HT1080 (cell line): Measurements from ENCODE around the gene MYO5B. TPM values are rescaled to one million over a fixed set of nuclear protein-coding genes. Genes with fewer than 3 reads are reported as not detected.
"Not testable (repeated sequence)": the region's sequence is repeated elsewhere in the genome, so short reads cannot be mapped to it uniquely, and the experiment has no call there.

ENCODE experiments used
- DNase-seq: peaks from one replicate; pipeline ENCODE4 v3.0.0-alpha.2; 2015; ENCODE audit warnings: low read depth
- total RNA-seq: library from RNA; depleted of rRNA; stranded (reverse); fragments of >200 nt; shearing (Covaris generic); gene quantifications from 2 replicates; pipeline ENCODE4 v1.2.3, GENCODE V29; 2014

Gene MYO5B
- total RNA-seq, 1 experiment from 2014 or later, result 16.2 TPM

DNA sequence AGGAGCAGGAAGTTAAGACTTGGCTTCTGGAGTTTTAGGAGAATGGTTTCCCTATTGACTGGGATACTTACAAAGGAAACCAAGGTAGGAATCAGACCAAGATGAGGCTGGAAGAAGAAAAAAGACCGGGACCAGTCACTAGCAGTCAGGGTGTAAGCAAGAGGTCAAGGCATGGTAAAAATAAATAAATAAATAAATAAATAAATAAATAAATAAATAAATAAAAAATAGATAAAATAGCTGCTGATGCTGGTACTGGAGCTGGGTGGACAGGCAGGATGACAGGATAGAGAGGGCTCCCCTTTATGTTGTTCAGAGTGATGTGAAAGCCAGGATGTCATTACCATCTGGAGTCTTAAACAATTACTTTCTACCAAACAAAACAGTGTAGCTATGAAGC lies 89.9 kb downstream of the MYO5B start:
- no peak for DNase-seq

DNA sequence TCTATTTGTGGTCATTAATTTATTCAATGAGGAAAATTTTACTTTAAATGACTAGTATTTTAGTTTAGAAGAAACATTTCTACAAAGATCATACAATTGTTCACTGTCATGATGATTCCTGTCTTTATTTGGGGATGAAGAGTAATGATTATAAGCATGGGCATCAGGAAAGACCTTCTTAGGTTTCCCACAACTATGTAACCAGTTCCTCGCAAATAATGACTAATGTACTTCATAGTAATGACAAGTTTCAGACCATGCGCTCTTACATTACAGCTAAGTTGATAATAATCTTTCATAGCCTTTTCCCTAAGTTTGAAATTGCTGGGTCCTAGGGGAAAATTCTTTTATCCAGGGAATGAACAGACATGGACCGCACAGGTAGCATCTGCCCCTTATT lies 90.5 kb downstream of the MYO5B start:
- DNase-seq, result peak; percentile 72

DNA sequence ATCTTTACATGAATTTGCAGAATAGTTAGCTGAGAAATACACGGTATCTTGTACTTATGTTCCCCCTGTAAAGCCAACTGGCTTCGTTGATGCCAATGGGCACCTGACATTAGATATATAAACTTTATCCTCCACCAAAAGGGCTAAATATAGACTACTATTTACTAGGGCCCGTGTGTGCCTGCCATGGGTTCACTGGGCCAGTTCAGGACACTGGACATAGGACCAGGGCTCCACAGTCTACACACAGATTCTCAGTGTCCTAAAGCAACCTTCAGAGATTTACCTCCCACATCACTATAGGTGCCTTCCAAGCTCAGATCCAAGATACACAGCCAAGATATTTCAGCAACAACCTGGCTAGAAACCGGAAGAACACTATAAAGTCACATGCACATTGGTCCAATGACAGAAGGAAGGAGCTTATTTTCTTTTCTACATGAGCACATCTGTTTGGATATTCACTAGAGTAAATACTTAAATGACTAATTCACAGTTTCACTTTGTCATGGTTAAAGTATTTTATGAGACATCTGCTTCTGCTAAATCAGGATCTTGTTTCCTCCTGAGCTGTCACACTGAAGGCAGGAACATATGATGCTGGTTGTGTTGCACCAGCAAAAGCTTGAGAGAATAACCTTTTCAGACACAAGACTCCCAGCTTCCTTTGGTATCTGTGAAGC lies 95.1 kb downstream of the MYO5B start:
- DNase-seq, result peak; percentile 95

DNA sequence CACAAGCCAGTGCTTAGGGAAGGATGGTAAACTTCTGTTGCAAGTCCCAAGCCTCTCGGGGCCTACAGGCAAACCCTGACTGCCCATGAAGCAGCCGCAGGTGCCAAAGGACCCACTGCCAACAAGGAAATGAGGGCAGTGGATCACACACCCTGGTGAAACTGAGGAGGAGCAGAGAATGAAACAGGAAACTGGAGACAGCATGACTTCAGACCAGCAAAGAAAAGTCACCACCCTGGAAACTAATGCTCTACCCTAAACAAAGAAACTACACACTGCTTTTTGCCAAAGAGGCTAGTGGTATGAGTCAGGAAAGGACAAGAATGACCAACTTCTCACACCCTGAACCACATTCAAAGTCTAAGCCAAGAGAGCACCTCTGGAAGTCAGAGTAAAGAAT lies 97.2 kb downstream of the MYO5B start:
- peak; percentile 98 for DNase-seq

DNA sequence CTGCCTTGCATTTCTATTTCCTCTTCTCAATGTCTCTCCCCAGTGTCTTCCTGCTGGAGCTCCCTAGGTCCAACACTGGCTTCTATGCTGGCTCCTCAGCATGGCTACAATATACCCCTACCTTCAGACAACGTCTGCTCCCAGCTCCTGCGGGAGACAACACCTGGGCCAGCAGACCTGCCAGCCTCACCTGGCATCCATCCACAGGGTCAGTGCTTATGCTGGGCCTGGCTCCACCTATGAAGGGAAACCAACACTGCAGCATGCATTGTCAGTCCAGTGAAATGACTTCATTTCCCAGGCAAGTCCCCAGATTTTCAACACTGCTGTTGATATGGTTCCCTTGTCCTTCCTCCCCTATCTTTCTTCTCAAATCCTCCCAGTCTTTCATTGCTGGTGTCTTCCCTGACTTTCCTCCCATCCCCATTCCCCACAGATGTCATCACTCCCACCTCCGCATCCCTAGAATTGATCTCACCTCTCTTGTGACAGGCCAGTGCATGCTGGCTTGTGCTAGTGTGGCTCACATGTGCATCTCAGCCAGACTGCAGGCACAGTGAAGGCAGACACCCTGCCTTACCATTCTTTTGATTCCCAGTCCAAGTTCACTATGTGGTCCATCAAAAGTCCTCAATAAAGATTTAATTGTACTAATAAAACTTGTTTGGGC lies 98.0 kb downstream of the MYO5B start:
- no peak for DNase-seq

DNA sequence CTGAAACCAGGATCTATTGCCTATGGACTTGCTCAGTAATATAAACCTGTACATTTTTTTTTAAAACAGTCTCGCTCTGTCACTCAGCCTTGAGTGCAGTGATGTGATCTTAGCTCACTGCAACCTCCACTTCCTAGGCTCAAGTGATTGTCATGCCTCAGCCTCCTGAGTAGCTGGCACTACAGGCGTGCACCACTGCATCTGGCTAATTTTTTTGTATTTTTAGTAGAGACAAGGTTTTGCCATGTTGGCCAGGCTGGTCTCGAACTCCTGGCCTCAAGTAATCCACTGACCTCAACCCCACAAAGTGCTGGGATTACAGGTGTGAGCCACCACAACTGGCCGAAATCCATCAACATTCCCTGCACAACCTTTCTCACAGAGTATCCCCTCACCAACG lies 100.2 kb downstream of the MYO5B start:
- not testable (repeated sequence) for DNase-seq

DNA sequence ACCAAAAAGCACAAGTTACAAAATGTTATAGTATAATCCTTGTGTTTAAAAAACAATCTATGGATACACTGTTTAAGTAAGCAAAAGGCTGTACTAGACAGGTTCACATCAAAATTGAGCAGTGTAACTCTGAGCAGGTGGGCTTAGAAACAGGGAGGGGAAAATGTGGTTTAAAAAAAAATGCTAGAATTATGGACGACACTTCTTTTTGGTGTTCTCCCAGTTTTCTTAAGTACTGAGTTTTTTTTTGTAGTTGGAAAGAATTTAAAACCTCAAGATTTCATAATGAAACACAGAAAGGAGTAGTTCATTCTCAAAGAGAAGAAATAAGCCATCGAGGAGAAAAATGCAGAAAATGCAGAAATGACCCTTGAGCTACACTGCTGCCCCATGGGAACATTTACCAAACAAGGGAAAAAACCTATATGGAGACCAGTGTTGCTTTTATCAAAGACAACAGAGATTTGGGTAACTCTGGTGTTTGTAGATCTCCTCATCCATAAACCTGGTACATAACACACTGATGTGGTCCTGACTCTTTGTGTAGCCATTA lies 100.7 kb downstream of the MYO5B start:
- no peak for DNase-seq

DNA sequence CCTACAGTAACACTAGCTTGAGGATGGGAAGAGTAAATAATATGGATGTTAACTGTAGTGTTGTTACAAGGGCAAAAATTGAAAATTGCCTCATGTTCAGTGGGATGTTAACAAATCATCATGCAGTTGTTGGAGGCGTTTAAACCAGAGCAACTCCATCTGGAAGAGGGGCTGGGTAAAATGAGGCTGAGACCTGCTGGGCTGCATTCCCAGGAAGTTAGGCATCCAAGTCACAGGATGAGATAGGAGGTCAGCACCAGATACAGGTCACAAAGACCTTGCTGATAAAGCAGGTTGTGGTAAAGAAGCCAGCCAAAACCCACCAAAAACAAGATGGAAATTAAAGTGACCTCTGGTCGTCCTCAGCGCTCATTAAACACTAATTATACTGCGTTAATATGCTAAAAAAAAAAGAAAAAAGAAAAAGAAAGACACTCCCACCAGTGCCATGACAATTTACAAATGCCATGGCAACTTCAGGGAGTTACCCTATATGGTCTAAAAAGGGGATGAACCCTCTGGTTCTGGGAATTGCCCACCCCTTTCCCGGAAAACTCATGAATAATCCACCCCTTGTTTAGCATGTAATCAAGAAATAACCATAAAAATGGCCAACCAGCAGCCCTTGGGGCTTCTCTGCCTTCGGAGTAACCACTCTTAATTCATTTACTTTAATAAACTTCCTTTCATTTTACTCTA lies 101.4 kb downstream of the MYO5B start:
- no peak for DNase-seq

DNA sequence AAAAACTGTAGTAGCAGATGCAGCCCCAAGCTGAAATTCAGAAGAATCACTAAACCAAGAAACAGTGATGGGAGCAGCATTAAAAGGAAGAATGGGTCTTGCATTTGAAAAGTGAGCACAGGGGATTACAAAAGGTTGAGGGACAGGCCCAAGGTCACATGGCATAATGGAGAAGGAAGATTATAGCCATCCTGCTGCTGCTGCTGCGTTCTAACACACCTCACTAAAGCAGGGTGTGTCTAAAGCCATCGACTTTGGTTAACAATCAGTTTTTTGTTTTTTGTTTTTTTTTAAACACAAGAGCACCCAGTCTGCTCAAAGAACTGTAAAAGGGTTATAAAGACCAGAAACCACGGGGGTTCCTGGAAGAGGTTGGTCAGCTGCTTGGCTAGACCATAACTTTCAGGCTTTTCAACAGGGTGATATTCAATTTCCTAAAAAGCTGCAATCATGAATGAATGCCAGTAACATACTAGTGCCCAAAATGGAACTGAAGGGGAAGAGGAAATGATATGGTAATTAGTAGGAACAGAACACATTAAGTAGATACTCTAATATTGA lies 102.6 kb downstream of the MYO5B start:
- no peak for DNase-seq

DNA sequence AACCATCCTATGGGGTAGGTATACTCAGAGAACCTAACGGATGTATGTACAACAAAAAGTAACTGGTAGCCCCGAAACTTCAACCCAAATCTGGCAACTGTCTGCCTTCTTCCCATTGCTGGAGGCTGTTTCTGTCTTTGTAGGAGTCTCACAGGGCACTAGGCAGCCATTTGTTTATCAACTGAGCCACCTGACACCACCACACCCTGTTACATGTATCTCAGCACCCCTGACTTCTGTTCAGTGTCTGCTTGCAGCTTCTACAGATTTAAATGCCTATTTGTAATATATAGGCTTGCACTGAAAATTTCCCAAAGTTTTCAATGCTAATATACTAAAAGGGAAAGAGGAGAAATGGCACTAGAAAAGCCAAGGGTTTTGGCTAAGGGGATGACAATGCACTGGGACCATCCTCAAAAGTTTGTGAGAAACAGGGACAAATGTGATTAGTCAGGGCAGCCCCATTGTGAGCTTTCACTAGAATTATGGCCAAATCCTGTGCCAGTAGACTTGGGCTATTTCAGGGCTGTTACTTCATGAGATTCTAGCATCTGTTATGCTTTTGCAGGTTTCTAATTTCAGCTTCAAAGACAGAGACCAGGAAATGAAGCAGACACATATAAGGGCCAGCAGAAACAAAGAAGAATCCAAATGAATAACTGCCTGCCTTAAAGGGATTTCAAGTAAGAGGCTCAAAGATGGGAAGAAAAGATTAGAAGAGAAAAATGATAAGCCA lies 103.3 kb downstream of the MYO5B start:
- peak; percentile 43 for DNase-seq

DNA sequence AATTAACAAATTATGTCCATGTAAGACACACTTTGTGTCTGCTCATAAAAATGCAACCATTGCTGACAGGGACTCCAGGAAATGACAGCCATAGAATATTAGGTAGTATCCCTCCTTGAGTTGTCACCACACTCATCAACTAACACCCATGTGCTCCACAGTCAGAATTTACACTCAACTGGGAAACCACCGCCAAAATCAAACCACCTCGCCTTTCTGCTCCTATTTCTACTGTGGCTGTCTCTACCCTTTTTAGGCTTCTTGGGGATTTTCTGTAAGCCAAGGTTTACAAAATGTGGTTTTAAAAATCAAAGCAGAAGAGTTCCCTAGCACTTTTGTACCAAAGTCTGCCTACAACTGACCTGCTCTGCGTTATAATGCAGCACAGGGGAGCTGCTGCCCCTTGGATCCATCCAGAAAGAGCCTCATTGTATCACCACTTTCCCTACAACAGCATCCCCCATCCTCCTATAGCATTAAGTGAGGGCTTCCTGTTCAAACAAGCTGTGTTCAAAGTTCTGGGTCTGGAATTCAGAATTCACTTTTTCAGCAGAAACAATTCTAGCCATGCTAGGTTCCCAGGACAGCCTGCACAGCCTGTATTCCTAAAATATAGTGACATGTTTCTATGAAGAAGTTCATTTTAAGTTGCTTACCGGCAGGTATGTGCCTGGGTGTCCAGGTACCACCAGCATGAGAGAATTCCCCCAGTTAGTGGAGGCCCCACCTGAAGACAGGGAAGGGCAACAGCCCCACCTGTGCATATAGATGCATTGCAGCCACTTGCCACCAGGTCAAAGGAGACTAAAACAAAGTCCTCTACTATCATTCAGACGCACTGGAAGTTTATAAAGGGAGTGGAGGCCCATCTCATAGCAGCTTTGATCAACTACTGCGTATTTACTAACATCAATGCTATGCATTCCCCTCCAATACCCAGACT lies 104.3 kb downstream of the MYO5B start:
- DNase-seq, result no peak

DNA sequence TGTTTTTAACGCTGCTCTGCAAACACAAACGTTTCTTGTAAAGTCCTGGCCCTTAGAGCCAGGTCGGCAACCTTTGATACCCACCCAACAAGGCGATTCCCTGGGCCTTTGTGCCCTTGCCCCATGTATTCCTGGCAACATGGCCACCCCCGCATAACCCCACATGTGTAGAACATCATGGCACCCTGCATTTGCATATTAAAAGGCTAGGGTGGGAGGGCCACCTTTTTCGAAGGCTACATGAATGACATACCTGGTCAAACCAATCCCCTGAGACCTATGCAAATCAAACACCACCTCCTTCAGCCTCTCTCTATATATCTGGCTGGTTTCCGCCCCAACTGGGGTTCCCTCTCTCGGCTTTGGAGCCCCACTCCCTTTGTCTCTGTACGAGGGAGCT lies 105.2 kb downstream of the MYO5B start:
- DNase-seq, result no peak

DNA sequence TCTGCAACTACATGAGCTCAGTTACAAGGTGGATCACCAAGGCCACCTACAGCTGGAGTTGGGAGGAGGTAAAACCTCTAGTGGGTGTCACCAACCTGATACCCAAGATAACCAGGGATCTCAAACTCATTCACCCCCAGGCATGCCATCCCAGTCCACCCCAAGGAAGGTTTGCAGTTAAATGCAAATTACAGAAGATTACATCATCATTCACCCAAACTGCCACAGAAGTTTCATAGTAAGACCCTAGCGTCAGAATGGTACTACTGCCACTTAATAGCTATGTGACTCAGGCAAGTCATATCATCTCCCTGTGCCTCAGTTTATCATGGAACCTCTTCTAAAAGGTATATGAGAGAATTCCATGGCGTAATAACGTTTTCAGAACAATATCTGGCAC lies 111.2 kb downstream of the MYO5B start:
- no peak for DNase-seq

DNA sequence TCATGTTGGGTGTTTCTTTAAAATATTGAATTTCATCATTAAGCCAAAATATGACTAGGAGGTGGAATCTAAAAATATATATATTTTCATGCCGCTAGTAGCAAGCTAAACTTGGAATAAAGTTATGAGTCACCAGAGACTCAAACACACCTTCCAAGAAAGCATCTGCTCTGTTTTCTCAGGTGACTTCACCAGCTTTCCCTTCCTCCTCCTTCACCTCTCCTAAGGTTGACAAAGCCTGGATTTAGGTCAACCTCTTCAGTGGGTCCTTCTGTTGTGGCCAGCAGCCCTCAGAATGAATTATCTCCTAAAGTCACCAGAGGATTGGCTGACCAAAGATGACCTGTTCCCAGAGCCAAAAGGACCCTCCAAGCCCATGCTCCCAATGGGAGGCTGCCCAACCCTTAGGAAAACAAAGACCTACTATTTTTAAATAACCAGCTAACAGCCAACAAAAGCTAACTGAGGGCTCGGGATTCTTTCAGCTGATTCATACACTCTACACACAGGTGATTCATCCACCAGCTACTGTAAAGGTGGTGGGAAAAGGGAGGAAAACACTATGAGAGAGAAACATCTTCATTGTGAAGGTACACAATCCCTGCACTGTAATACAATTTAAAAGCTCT lies 113.9 kb downstream of the MYO5B start:
- peak; percentile 90 for DNase-seq

DNA sequence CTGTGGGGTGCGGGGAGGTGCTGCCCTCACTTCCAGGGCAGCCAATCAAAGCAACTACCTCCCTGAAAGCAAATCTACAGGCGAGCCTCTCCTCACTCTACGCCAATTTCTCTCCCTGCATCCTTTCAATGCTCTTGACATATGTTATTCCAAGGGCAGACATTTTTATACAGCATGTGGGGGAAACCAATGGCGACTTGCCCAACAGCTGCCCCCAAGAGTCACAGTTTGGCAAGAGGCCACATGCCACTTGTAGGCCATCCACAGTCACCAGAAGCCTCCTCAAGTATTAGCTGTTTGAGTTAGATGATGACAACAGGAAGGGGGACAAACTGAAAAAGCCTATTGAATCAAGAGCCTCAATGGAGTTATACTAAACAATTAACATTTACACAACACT lies 114.6 kb downstream of the MYO5B start:
- no peak for DNase-seq

DNA sequence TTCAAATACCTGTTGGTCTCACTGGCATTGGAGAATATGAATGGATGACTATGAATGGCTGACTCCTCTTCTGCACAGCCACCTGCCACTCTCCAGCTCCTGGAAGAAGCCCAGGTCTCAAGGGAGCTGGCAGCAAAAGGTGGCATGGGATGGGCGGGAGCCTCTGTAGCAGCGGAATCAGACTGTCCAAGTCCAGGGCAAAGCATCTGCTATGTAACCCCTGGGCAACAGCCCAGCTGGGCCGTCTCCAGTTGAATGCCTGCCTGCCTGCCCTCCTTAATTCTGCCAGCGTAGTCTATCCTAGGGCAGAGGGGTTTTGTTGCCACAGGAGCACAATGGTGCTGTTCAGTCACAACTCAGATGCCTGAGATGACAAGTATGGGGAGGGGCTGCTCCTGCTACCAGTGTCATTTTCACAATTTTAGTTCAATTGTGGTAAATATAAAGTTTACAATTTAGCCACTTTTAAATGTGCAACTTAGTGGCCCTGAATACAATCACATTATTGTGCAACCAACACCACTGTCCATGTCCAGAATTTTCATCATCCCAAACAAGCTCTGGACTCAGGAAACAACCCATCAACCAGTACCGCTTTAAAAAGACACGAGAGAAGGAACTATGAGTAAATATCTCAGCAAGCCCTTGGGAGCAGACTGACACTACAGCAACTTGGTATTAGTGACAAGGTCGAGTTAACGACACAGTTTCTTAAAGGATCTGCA lies 115.2 kb downstream of the MYO5B start:
- no peak for DNase-seq

DNA sequence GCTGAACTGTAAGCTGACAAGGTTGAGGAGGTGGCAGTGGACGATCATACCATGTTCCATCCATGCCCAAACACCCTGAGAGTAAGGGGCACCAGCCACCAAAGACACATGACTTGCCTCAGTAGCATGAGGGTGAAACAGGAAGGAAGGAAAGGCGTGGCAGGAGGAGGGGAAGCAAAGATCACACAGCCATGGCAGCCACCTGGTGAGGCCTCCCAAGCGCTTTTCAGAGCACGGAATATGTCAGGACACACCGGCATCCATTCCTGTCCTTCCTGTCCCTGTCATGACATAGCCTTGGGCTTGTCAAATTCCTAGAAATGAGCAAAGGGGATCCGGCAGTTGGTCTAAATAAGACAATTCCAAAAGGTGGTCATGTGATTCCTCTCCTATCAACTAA lies 118.7 kb downstream of the MYO5B start:
- no peak for DNase-seq

DNA sequence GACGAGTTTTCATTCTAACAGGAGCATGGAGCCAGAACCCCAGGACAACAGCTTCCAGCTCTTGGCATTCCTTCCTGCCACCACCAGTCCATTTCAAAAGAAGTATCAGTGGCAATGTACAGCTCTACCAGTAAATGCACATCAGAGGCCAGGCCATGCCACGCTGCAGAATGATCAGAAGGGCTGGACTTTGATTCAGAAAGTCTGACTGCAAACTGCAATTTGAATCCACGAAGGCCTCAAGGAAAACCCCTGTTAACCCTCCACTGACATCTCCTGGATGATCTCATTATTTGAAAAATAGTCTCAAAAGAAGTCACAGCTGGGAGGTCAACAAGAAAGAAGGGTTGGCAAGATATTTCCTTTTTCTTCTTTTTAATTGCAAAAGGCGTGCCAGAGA lies 119.2 kb downstream of the MYO5B start:
- DNase-seq, result no peak

DNA sequence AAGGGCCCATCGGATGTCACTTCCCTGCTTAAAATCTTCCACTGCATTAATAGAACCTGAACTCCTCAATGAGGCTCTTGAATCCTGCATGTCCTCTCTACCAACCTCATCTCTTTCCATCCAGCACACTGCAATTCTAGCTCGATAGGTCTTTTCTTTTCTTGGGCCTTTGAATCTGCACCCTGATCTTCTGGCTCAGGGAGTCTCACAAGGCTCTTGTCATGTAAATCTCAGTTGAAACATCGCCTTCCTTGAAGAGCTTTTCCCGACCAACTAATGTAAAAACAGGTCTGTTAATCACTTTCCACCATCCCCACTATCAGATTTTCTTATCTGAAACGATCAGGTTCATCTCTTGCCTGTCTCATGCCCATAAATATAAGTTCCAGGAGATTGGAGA lies 120.5 kb downstream of the MYO5B start:
- DNase-seq, result no peak
